GM21515 (cell line): Measurements from ENCODE around the gene SS18L1.

Experiments
- ATAC-seq: cut with Tn5 transposase; IDR thresholded peaks from one replicate; pipeline ENCODE4 v1.9.1; 2021; ENCODE audit not compliant: unreplicated experiment

Gene SS18L1

GRCh38 chr20:62168890-62169435, 25.4 kb downstream of the SS18L1 start:
- ATAC-seq = no peak

- ATAC-seq = no peak
Measured at GRCh38 chr20:62170536-62170935, 27.0 kb downstream of the SS18L1 start.

- ATAC-seq = no peak
Measured at GRCh38 chr20:62171245-62171644, 27.7 kb downstream of the SS18L1 start.

GRCh38 chr20:62172666-62173065, 29.1 kb downstream of the SS18L1 start:
- ATAC-seq = no peak

GRCh38 chr20:62174021-62174804, 30.6 kb downstream of the SS18L1 start:
- no peak for ATAC-seq

GRCh38 chr20:62174870-62175624, 31.5 kb downstream of the SS18L1 start:
- ATAC-seq = no peak

GRCh38 chr20:62175711-62176110, 32.1 kb downstream of the SS18L1 start:
- no peak for ATAC-seq

GRCh38 chr20:62176866-62177265, 33.3 kb downstream of the SS18L1 start:
- no peak for ATAC-seq

GRCh38 chr20:62177307-62177706, 33.7 kb downstream of the SS18L1 start:
- no peak for ATAC-seq

GRCh38 chr20:62178316-62179161, 35.0 kb downstream of the SS18L1 start:
- no peak for ATAC-seq

GRCh38 chr20:62179162-62179504, 35.6 kb downstream of the SS18L1 start:
- ATAC-seq = no peak

- no peak for ATAC-seq
Measured at GRCh38 chr20:62181808-62182207, 38.2 kb downstream of the SS18L1 start.

GRCh38 chr20:62182469-62183425, 39.2 kb downstream of the SS18L1 start, which contains the start of gene MTG2:
Gene MTG2 (plus strand): TSS chr20:62183028. CDS start chr20:62193421, 10,393 bp downstream.
- ATAC-seq = peak; percentile 85

GRCh38 chr20:62183426-62184142, 40.0 kb downstream of the SS18L1 start:
- peak; percentile 1 for ATAC-seq

- no peak for ATAC-seq
Measured at GRCh38 chr20:62186096-62186426, 42.5 kb downstream of the SS18L1 start.

GRCh38 chr20:62186887-62187866, 43.6 kb downstream of the SS18L1 start:
- no peak for ATAC-seq

GRCh38 chr20:62190639-62191411, 47.3 kb downstream of the SS18L1 start:
- ATAC-seq = no peak
